ENCODE measurements around the gene NSUN4.

Gene NSUN4

GRCh38 chr1:46406881-46407608, 66.4 kb downstream of the NSUN4 start:
- no peak for DNase-seq (ENCODE audit: low read depth)

GRCh38 chr1:46407636-46408035, 67.0 kb downstream of the NSUN4 start:
- no peak for DNase-seq (ENCODE audit: low read depth)

GRCh38 chr1:46408356-46409062, 67.9 kb downstream of the NSUN4 start:
- peak; percentile 9 for DNase-seq (ENCODE audit: low read depth)

DNA sequence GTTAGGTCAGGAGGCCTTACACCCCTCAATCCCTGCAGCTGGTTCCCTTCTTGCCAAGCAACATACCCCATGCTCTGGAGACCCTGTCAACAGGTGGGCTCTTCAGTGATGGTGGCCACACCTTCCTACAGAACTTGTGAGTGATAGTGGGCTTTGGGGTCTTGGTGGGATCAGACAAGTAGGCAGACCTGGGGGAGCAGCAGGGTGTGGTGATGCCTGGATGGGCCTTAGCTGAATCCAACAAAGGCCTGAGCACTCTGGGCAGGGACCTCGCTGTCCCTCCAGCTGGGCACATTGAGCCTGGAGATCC, 68.4 kb downstream of the NSUN4 start:
- DNase-seq (ENCODE audit: low read depth): no peak

- DNase-seq (ENCODE audit: low read depth): no peak
Measured at GRCh38 chr1:46410156-46411009, 69.8 kb downstream of the NSUN4 start.

DNA sequence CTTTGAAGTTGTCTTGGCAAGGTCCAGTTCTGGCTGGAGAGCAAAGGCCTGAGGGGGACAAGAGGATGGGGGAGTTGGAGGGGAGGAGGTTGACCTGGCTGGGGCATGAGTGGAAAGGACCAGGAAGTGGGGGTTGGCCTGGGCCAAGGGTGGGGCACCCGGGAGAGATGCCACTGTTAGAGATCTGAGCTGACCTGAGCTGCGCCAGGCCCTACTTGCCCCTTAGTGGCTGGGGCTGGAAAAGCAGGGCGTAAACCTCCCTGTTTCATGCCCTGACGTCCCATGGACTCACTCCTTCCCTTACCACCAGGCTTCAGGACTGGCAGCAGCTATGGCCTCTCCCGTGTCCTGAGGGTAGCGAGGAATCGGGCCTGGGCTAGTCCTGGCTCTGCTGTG, 70.4 kb downstream of the NSUN4 start:
- no peak for DNase-seq (ENCODE audit: low read depth)

Data from GM04504 (cell line).